ENCODE measurements around the gene FBXL7. TPM values are rescaled to one million over a fixed set of nuclear protein-coding genes. Genes with fewer than 3 reads are reported as not detected.

FBXL7 gene
- polyA plus RNA-seq, 3 donors, result not detected

GRCh38 chr5:15474143-15474719, 25.7 kb upstream of the FBXL7 start:
- DNase-seq, result no peak
- intact Hi-C loops (cut with micrococcal nuclease), result no loop called here
- H2AFZ ChIP-seq (ENCODE audit: insufficient read depth, low read depth, low read length, poor library complexity, severe bottlenecking), result no peak overlapping the region
- no peaks in the 10 kb centered on the region for H3K36me3 ChIP-seq (replicated peaks in 1 of 2; ENCODE audit: control insufficient read depth in 1 of 2, insufficient read depth in 2 of 2, low read length in 2 of 2)
- H4K20me1 ChIP-seq (ENCODE audit: insufficient read depth, low read length), result no peaks in the 10 kb centered on the region
- Mint-ChIP-seq H3K9me3 (peaks cover 0 to 17% (median 7%) of the 10 kb centered on the region in 7 donors), H3K4me3 (no peak overlapping the region), H3K27me3 (ENCODE audit: low read depth in 3 of 3) (peaks cover 0 to 2% (median 2%) of the 10 kb centered on the region in 3 donors), H3K36me3 (no peaks in the 10 kb centered on the region), H3K4me1 (no peaks in the 10 kb centered on the region), H3K27ac (no peak overlapping the region)
- TF ChIP-seq CTCF (IDR thresholded peaks at IDR 0.05), result no peak
- no peak overlapping the region for H3K4me2 ChIP-seq (replicated peaks; ENCODE audit: extremely low read depth, low read length, poor library complexity, severe bottlenecking)
- H3K4me3 ChIP-seq (replicated peaks in 1 of 3; ENCODE audit: low read depth in 2 of 3, low read length in 3 of 3), result no peak overlapping the region
- no peak overlapping the region for H3K9ac ChIP-seq (ENCODE audit: insufficient read depth, low read length, poor library complexity, severe bottlenecking)
- no peak overlapping the region for H3K27ac ChIP-seq (ENCODE audit: low read depth in 1 of 2, low read length in 2 of 2)
- H3K79me2 ChIP-seq (ENCODE audit: insufficient read depth, low read length), result no peaks in the 10 kb centered on the region
- H3K4me1 ChIP-seq (ENCODE audit: control insufficient read depth in 1 of 2, insufficient read depth in 2 of 2, low read length in 2 of 2), result no peaks in the 10 kb centered on the region
- no peaks in the 10 kb centered on the region for H3K27me3 ChIP-seq (ENCODE audit: control insufficient read depth in 2 of 2, insufficient read depth in 2 of 2, low read length in 2 of 2)
- peaks cover 13 to 20% of the 10 kb centered on the region in 2 donors for H3K9me3 ChIP-seq (replicated peaks in 1 of 2; ENCODE audit: control insufficient read depth in 1 of 2, insufficient read depth in 1 of 2, low read length in 2 of 2)

GRCh38 chr5:15475367-15475766, 24.6 kb upstream of the FBXL7 start:
- Histone ChIP-seq H3K4me1 (ENCODE audit: control insufficient read depth in 1 of 2, insufficient read depth in 2 of 2, low read length in 2 of 2) (no peaks in the 10 kb centered on the region), H3K79me2 (ENCODE audit: insufficient read depth, low read length) (no peaks in the 10 kb centered on the region), H3K36me3 (replicated peaks in 1 of 2; ENCODE audit: control insufficient read depth in 1 of 2, insufficient read depth in 2 of 2, low read length in 2 of 2) (no peaks in the 10 kb centered on the region), H3K4me3 (replicated peaks in 1 of 3; ENCODE audit: low read depth in 2 of 3, low read length in 3 of 3) (no peak overlapping the region), H4K20me1 (ENCODE audit: insufficient read depth, low read length) (no peaks in the 10 kb centered on the region), H3K9me3 (replicated peaks in 1 of 2; ENCODE audit: control insufficient read depth in 1 of 2, insufficient read depth in 1 of 2, low read length in 2 of 2) (peaks cover 13% of the 10 kb centered on the region in 2 donors), H3K27me3 (ENCODE audit: control insufficient read depth in 2 of 2, insufficient read depth in 2 of 2, low read length in 2 of 2) (no peaks in the 10 kb centered on the region), H3K9ac (ENCODE audit: insufficient read depth, low read length, poor library complexity, severe bottlenecking) (no peak overlapping the region), H3K4me2 (replicated peaks; ENCODE audit: extremely low read depth, low read length, poor library complexity, severe bottlenecking) (no peak overlapping the region), H3K27ac (ENCODE audit: low read depth in 1 of 2, low read length in 2 of 2) (no peak overlapping the region), H2AFZ (ENCODE audit: insufficient read depth, low read depth, low read length, poor library complexity, severe bottlenecking) (no peak overlapping the region)
- Mint-ChIP-seq H3K27me3 (ENCODE audit: low read depth in 3 of 3) (peaks cover 0 to 2% (median 0%) of the 10 kb centered on the region in 3 donors), H3K4me3 (no peak overlapping the region), H3K36me3 (no peaks in the 10 kb centered on the region), H3K4me1 (no peaks in the 10 kb centered on the region), H3K27ac (no peak overlapping the region), H3K9me3 (peaks cover 0 to 16% (median 5%) of the 10 kb centered on the region in 7 donors)
- no peak for DNase-seq
- WGBS (ENCODE audit: insufficient coverage), result 91% methylated on average over 6 of the region's 7 CpGs
- intact Hi-C loops (cut with micrococcal nuclease), result no loop called here
- no peak for TF ChIP-seq CTCF (IDR thresholded peaks at IDR 0.05)

Measured in CD14-positive monocyte (primary cell).